ENCODE measurements around the gene ALDH3A2.
"Not testable (repeated sequence)": the region's sequence is repeated elsewhere in the genome, so short reads cannot be mapped to it uniquely, and the experiment has no call there.

ALDH3A2 gene

DNA sequence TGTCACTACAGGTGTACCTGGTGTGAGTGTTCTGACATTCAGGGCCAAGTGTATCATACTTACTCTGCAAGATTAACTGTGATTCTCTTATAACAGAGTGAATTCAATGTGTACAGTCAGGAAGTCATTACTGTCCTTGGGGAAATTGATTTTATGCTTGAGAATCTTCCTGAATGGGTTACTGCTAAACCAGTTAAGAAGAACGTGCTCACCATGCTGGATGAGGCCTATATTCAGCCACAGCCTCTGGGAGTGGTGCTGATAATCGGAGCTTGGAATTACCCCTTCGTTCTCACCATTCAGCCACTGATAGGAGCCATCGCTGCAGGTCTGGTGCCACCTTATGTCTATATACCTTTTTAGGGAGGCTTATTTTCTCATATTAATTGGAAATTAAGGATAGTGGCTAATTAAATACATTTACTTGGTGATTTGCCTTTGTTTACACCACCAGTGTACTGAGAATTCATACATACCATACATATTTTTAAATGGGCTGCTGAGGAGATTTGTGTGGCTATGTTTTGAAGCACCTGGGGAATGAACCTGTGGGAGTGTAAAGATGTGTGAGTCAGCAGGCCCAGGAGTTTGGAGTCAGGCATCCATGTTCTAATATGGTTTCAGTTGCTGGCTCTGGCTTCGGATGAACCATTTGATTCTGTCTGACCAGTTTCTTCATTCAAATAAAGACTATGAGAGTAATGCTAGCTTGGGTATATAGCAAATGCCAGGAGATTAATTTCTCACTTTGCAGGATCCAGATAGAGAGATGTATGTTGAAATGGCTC is 3.1 kb downstream of the ALDH3A2 start:
- DNase-seq: no peak

DNA sequence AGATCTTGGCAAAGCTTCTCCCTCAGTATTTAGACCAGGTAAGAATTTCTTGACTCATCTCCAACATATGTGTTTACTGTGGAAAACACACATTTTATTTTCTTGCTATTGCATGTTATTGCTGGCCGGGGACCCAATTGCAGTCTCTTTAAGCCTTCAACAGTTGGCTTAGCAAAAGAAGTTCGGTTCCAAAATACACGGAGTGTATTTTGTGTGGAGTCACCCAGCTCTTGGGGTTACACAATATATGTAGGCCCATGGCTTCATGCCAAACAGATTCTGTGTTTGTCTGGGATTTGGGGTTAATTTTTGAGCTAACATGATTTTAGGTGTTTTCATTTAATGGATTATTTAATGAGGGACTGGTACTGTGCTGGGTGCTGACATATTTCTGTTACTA is 4.0 kb downstream of the ALDH3A2 start:
- no peak for DNase-seq

DNA sequence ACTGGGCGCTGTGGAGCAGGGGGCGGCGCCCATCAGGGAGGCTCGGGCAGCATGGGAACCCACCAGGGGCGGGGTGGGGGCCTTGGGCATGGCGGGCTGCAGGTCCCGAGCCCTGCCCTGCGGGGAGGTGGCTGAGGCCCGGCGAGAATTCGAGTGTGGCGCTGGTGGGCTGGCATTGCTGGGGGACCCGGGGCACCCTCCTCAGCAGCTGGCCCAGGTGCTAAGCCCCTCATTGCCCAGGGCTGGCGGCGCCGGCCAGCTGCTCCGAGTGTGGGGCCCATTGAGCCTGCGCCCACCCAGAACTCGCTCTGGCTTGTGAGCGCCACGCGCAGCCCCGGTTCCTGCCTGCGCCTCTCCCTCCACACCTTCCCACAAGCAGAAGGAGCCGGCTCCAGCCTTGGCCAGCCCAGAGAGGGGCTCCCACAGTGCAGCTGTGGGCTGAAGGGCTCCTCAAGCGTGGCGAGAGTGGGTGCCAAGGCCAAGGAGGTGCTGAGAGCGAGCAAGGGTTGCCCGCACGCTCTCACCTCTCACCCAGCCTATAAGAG is 5.9 kb downstream of the ALDH3A2 start:
- no peak for DNase-seq

DNA sequence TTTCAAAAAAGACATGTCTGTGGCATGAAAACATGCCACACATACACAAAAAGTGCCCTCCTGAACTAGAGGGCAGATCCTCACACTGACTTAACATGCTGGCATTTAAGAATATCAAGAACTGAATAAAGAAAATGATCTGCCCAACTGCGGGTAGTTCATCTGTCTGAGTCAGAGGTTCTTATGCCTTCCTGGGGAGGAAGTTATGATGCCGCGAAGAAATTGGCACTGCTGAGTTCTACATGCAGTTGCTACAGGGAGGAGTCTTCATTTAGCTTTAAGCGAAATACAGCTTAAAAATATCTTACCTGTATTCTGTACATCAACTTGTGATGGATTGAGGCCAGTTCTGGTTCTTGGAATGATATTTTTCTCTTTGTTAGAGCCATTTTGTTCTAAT is 6.3 kb downstream of the ALDH3A2 start:
- no peak for DNase-seq

DNA sequence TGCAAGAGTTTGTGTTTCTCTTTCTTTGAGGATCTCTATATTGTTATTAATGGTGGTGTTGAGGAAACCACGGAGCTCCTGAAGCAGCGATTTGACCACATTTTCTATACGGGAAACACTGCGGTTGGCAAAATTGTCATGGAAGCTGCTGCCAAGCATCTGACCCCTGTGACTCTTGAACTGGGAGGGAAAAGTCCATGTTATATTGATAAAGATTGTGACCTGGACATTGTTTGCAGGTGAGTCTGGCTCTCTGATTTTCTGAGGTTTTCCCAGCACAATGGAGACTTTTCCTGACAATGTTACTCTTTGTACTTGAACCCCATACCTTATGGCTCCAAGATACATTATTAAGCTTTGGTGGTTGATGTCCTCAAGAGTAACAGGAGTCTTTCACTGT is 7.8 kb downstream of the ALDH3A2 start:
- no peak for DNase-seq

DNA sequence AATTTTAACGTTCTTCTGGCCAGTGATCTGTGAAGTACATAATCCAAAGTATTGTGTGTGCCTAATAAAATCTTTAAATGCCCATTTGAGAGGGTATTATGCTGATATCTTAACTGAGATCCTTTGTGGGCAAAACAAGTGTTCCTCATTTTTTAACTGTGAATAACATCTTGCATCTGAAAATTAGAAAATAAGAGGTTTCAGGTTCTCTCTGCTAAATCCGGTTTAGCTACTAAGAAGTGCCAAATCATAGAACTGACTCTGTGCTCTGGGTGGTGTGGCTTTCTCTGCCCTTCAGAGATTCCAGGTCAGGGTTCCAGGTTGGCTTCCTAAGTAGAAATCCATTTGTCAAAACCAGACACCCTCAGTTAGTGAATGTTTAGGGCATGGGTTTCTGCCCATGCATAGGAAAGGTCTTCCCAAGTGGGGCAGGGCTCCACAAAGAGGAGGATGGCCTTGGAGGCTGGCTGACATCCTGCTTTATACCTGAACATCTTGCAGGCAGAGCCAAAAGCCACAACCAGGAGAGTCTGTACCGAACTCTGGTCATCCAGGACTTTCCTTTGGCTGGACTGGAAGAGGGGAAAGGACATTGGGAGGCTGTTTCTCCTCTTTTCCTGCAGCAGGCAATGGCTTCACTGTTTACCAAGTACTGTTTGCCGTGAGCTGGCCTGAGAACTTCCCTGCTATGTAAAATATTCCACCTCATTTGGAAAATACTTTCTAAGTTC is 8.5 kb downstream of the ALDH3A2 start:
- DNase-seq: no peak

DNA sequence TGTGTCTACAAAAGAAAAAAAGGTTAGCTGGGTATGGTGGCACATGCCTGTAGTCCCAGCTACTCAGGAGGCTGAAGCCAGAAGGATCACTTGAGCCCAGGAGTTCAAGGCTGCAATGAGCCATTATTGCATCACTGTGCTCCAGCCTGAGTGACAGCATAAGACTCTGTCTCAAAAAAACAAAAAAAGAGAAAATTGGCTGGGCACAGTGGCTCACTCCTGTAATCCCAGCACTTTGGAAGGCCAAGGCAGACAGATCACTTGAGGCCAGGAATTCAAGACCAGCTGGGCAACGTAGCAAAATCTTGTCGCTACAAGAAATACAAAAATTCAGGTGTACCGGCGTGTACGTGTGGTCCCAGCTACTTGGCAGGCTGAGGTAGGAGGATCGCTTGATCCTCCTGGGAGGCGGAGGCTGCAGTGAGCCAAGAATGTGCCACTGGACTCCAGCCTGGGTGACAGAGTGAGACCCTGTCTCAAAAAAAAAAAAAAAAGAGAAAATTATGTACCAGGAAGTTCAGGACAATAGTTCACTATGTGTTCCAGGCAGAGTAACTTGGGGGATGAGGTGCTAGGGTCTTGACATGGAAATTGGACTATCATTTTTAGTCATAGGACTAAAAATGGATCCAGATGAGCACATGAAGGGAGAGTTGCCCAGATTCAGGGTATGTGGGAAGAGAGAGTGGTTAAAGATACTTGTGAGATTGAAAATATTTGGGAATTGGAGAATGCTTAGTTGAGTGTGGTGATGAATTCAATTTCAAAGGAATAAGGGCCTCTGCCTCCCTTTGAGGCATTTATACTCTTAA is 11.0 kb downstream of the ALDH3A2 start:
- DNase-seq: no peak

DNA sequence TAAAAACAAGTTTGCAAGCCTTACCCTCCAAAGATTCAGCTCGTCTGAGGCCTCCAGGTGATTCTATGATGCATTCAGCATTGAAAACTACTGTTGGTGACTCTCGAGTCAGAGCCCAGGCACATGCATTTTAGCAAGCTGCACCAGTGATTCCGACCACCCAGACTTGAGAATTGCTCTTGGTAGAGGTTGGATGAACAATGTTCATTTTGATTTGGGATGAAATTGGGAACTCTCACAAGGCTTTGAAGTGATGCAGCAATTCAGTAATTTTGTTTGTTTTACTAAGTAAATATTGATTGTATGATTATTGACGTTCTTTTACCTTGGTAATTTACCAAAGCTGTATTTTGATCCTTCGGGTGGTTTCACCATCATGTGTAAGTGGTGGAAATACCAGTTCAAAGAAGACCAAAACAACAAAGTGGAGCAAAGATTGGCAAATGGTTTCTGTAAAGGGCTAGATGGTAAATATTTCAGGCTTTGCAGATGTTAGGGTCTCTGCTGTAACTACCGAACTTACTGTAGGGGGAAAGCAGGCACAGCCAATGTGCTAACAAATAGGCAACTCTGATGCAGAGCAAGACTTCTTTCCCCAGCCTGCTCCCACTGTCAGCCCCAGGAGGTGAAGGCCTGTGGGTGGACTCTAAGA is 11.8 kb downstream of the ALDH3A2 start:
- DNase-seq: no peak

DNA sequence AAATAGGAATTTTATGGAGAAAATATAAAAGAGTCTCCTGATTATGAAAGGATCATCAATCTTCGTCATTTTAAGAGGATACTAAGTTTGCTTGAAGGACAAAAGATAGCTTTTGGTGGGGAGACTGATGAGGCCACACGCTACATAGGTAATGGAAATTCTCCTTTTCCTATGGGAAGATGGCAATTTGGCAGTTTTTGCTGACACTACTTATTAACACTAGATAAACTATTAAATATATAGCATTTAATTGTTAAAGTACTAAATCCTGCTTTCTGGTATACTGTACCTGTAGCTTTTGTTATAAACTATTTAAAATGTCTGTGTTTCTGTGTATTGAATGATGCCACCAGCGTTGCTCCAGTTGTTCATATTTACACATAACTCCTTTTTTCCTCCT is 12.6 kb downstream of the ALDH3A2 start:
- no peak for DNase-seq

DNA sequence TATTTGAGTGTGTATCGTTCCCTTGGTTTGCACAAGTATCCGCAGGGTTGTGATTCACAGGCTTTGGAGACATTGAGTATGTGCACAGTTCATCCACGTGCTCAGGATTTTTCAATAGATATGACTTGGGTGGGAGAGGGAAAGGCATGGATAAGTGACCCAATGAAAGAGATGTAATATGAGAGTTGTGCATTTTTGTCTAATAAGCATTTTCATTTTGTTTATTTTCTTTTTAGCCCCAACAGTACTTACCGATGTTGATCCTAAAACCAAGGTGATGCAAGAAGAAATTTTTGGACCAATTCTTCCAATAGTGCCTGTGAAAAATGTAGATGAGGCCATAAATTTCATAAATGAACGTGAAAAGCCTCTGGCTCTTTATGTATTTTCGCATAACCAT is 14.5 kb downstream of the ALDH3A2 start:
- DNase-seq: no peak

DNA sequence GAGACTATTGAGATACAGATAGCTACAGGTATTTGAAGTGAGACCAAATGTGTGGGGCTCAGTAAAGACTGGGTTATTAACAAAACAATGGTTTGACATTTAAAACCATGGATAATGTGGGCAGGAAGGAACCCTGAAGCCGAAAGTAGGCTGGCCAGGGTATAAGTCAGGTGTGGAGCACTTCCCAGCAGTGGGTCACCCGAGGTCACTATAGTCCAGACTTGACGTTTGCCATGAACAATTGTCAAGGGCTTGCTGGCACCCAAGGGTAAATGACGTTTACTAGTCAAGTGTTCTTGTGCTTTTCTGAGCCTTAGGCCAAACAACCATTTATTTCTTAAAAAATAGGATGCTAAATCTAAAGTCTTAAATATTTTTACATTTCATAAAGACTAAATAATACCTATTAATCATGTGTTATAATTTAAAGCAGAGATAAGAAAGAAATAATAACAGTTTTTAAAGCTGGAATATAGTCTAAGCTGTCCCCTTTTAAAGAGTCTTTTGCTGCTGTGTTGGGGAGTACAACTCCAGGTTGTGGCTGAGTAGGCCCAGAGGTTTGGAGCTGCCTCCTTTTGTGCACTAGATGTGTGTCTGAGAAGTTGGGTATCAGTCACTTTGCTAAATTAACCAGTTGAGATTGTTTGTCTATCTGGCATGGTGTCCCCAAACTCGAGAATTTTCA is 15.7 kb downstream of the ALDH3A2 start:
- no peak for DNase-seq

DNA sequence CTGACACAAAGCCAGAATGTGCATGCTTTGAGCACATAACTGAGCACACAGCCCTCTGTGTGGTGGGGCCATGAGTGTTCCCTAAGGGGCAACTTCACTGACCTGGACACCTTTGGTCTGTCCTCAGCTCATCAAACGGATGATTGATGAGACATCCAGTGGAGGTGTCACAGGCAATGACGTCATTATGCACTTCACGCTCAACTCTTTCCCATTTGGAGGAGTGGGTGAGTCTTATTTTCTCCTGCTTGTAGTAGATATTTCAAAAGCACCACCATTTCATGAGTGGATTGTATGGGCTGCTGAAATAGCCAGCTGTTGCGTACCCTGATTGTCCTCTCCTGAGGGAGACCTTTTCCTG is 16.2 kb downstream of the ALDH3A2 start:
- DNase-seq: no peak

DNA sequence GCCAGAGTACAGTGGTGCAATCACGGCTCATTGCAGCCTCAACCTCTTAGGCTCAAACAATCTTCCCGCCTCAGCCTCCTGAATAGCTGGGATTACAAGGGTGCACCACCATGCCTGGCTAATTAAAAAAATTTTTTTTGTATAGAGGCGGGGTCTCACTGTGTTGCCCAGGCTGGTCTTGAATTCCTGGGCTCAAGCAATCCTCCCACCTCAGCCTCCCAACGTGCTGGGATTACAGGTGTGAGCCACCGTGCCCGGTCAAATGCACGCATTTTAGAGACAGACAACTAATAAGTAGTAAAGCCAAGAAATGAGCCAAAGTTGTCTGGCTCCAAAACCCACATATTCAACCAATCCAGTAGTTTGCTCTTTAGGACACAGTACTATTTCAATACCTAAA is 21.1 kb downstream of the ALDH3A2 start:
- DNase-seq: not testable (repeated sequence)

DNA sequence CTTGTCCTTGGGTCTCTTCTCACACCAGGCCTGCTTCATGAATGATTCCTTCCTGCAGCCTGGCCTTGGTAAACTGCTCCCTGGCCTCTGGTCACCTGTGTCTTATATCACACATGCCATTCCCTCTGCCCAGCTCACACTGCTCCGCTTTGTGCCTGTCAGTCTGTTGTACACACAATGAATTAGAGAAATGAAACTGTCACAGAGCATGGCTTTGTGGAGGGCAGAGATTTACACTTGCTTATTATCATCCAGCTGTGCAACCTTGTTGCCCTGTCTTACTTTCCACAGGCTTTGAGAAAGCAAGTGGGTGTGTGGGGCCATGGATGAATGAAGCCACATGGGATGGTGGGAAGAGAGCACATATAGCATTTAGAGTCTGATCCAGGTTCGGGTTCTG is 22.4 kb downstream of the ALDH3A2 start:
- no peak for DNase-seq

DNA sequence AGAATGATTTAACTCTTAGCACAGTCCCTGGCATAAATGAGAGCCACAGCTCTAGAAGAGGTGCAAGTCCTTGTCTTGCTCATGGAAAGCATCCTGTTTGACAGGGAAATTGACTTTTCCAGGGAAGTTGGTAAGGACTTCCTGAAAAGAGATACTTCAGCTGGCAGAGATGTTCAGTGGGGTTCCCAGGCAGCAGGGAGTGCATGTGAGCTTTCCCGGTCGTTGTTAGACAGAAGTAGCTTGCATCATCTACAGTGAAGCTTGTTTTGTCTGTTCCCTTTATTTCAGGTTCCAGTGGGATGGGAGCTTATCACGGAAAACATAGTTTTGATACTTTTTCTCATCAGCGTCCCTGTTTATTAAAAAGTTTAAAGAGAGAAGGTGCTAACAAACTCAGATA is 22.9 kb downstream of the ALDH3A2 start:
- DNase-seq: no peak

DNA sequence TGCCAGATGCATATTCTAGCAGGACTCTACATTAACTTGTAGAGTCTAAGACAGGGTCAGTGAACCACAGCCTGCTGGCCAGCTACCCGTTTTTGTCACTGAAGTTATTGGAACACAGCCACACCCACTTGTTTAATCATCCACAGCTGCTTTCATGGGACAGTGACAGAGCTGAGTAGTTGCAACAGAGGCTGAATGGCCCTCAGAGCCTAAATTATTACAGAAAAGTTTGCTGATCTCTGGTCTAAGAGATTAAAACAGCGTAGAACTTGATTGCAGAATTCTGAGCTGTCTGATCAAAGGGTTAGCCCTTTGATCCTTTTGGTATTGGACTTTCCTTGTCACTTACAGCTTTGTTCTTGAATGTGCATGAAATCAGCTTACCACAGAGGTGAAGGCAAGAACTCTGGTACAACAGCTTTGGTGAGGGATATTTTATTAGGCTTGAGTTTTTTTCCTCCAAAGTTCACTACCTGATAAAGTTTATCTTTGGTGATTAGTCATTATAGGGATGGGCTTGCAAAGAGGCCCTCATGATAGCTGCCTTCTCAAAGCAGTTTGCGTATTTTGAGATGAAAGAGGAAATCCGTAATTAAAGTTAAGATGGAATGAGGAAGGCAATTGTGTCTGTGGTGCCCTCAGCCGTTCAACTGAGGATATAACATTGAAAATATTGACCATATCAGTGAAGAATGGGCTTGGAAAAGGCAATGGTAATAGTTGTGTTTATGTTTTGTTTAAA is 23.6 kb downstream of the ALDH3A2 start:
- no peak for DNase-seq

DNA sequence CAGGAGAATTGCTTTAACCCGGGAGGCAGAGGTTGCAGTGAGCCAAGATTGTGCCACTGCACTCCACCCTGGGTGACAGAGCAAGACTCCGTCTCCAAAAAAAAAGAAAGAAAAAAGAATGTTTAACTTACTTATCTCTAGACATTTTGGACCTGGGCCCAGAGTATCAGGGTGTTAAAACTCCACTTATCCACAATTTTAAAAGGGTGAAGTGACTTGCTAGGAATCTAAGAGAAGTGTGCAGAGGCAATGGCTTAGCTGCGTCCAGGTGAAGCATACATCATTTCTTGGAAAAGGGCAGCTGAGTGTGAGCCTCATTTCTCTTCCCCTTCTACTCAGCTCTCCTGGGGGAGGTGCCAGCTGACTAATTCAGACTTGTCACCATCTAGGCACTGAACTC is 25.1 kb downstream of the ALDH3A2 start:
- no peak for DNase-seq

DNA sequence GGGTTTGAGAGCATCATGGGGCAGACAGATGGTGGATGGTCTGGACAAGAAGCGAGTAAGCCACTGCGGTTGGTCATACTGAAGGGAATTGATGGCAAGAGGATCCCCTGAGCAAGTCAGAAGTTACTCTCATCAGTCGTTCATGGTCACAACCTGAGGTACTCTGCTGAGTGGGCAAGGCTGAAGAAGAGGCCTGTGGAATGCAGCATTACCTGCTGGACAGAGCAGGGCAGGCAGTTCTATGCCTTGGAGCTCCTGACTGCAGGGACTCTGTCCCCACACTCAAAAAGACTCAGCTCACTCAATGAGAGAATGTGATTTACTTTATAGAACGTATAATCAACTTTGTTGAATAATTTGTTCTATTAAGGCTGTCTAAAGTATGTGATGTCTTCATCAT is 28.3 kb downstream of the ALDH3A2 start:
- DNase-seq: no peak

DNA sequence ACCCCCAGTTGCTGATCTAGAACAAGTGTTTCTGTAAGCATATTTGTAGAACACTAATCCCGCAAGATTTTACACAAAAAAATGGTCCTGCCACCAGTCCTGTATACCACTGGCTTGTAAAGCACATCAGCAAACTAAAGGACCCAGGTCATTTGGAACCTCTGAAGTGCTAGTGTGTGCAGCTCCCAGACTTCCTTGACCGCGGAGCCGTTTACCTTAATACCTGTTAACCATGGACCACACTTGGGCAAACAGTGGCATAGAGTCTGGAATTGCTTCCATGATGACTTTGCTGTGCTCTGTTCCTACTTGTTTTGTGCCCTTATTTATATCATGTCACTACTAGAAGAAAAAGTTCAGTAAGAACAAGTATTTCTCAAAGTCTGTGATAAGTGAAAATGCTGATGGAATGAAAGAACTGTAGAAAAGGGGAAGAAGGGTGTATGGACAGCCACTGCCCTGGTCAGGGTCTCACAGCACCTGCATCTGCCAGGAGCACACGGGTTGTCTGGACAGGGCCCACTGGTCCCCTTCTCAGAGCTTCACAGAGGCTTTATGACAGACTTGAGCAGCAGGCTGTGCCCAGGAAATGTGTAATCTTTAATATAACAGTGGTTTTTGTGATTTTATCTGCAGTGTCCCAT is 29.3 kb downstream of the ALDH3A2 start:
- DNase-seq: no peak

DNA sequence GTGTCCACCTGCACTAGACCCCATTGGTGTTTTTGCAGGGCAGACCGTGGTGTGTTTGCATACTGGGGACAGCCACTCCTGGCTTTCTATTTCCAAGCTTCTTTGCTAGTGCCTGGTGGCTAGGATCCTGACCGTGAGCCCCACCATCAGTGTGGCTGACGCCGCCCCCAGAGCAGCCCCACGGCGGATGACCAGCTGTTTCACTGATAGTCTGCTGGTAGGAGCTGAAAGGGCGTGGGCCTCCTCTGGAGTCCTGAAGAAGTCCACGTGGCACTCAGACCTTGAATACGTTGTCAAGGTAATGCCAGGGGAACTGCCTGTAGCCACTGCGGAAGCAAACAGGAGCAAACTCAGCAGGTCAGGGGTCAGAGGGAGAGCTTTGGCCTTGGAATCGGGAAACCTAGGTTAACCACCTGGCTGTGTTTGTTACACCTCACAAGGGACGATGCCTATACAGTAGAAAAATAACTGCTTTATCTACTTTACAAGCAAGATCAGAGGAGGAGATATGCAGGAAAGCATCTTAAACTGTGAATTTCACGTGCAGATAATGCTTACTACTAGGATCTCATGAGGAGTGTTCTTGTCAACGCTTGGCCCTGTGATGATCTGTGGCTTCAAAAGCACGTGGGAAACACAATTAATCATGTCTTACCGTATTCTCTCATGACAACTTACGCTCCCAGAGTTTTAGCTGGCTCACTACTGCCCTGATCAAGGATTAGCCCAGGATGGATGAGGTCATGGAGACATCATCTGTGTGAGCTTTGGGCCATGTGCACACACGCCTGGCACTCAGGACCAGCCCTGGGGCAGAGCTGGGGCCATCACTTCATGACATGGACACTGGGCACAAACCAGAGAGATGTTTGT is 30.3 kb downstream of the ALDH3A2 start:
- DNase-seq: no peak
